ENCODE results near the gene KCNJ13.
A peak's percentile ranks its signal among the peaks of the same experiment; 100 is the strongest.

KCNJ13 gene

DNA sequence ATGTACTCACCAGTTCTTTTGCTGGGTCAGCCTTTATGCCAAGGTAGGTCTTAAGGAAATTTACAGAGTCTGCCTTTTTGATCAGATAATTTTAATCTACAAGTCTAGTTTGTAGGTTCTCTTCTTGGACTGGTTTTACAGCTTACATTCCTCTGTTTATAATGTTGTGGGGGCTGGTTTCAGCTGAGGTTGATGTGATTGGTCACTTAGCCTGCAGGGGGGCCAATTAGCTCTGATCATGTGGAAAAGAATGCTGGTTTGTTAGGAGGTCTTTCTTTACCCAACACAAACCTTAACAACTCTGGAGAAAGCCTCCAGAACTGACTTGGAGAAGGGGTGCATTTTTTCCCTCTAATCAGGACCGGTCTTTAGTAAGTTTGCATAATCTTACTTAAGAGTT is at the start of gene KCNJ13:
Gene KCNJ13 (minus strand): TSS at position 131 of the 400 bp plus-strand sequence. CDS start 5,203 bp downstream, outside the sequence.
- Histone ChIP-seq H3K36me3 (ENCODE audit: control insufficient read depth in 1 of 2, insufficient read depth in 2 of 2, low read length in 2 of 2) (peaks cover 3 to 4% of the 10 kb centered on the region in 2 donors), H3K27me3 (ENCODE audit: control insufficient read depth in 1 of 2, insufficient read depth in 2 of 2, low read length in 2 of 2) (no peaks in the 10 kb centered on the region), H3K4me3 (ENCODE audit: low read depth in 1 of 2, low read length in 2 of 2) (peak within 1 kb of the TSS in 1 of 2 donors; percentile 17), H3K4me1 (ENCODE audit: control insufficient read depth in 1 of 2, insufficient read depth in 2 of 2, low read length in 2 of 2) (peaks cover under 1 to 41% of the 10 kb centered on the region in 2 donors), H3K27ac (ENCODE audit: low read depth, low read length) (no peak within 1 kb of the TSS), H3K9me3 (ENCODE audit: control insufficient read depth in 1 of 2, low read length in 2 of 2) (no peaks in the 10 kb centered on the region), H3K9ac (ENCODE audit: low read depth in 1 of 2, low read length in 2 of 2) (no peak within 1 kb of the TSS)

DNA sequence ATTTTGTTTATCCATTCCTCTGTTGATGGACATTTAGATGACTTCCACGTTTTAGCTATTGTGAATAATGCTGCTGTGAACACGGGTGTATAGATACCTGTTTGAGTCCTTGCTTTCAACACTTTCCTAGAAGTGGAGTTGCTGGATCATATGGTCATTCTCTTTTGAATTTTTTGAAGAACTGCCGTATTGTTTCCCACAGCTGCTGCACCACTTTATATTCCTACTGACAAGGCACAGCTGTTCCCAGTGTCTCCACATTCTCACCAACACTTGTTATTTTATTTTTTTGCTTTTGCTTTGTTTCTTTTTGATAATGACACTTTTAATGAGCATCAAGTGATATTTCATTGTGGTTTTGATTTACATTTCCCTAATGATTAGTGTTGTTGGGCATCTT is 41.4 kb upstream of the KCNJ13 start:
- Histone ChIP-seq H3K4me3 (ENCODE audit: low read depth in 1 of 2, low read length in 2 of 2) (no peak overlapping the region), H3K36me3 (ENCODE audit: control insufficient read depth in 1 of 2, insufficient read depth in 2 of 2, low read length in 2 of 2) (peaks cover 30 to 73% of the 10 kb centered on the region in 2 donors), H3K9ac (ENCODE audit: low read depth in 1 of 2, low read length in 2 of 2) (no peak overlapping the region), H3K27me3 (ENCODE audit: control insufficient read depth in 1 of 2, insufficient read depth in 2 of 2, low read length in 2 of 2) (no peaks in the 10 kb centered on the region), H3K9me3 (ENCODE audit: control insufficient read depth in 1 of 2, low read length in 2 of 2) (no peaks in the 10 kb centered on the region), H3K27ac (ENCODE audit: low read depth, low read length) (no peak overlapping the region), H3K4me1 (ENCODE audit: control insufficient read depth in 1 of 2, insufficient read depth in 2 of 2, low read length in 2 of 2) (no peaks in the 10 kb centered on the region)

DNA sequence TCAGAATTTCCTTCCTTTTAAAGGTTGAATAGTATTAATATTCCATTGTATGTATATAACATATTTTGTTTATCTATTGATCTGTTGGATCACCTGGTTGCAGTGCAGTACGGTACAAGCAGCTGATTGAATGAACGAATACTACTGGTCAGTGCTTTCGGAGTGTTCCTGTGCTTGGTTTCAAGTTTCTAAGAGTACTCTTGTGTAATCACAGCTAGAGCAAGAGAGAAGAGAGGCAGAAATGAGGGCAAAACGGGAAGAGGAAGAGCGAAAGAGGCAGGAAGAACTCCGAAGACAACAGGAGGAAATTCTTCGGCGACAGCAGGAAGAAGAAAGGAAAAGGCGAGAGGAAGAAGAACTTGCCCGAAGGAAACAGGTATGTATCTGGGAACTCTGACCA is 40.3 kb upstream of the KCNJ13 start:
- H3K27me3 ChIP-seq (ENCODE audit: control insufficient read depth in 1 of 2, insufficient read depth in 2 of 2, low read length in 2 of 2) = no peaks in the 10 kb centered on the region
- H3K4me1 ChIP-seq (ENCODE audit: control insufficient read depth in 1 of 2, insufficient read depth in 2 of 2, low read length in 2 of 2) = no peaks in the 10 kb centered on the region
- no peak overlapping the region for H3K4me3 ChIP-seq (ENCODE audit: low read depth in 1 of 2, low read length in 2 of 2)
- H3K9ac ChIP-seq (ENCODE audit: low read depth in 1 of 2, low read length in 2 of 2) = no peak overlapping the region
- peaks cover 27 to 84% of the 10 kb centered on the region in 2 donors for H3K36me3 ChIP-seq (ENCODE audit: control insufficient read depth in 1 of 2, insufficient read depth in 2 of 2, low read length in 2 of 2)
- H3K27ac ChIP-seq (ENCODE audit: low read depth, low read length) = no peak overlapping the region
- H3K9me3 ChIP-seq (ENCODE audit: control insufficient read depth in 1 of 2, low read length in 2 of 2) = no peaks in the 10 kb centered on the region

DNA sequence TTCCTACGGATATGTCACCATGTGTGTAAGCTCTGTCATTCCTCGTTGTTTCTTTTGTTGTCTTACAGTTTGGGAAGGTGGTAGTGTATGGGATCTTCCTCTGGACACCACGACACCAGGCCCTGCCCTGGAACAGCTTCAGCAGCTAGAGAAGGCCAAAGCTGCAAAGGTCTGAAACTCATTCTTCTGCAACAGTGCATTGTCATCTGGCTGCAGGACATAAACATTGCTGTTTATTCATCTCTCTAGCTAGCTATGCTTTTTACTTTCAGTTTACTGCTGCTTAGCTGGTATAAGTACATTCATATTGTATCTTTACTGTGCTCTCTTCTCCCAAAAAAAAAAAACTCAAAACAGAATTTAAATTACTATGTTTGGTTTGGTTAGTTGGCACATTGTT is 39.2 kb upstream of the KCNJ13 start:
- H3K9ac ChIP-seq (ENCODE audit: low read depth in 1 of 2, low read length in 2 of 2) = no peak overlapping the region
- no peak overlapping the region for H3K27ac ChIP-seq (ENCODE audit: low read depth, low read length)
- no peaks in the 10 kb centered on the region for H3K4me1 ChIP-seq (ENCODE audit: control insufficient read depth in 1 of 2, insufficient read depth in 2 of 2, low read length in 2 of 2)
- no peak overlapping the region for H3K4me3 ChIP-seq (ENCODE audit: low read depth in 1 of 2, low read length in 2 of 2)
- peaks cover 30 to 86% of the 10 kb centered on the region in 2 donors for H3K36me3 ChIP-seq (ENCODE audit: control insufficient read depth in 1 of 2, insufficient read depth in 2 of 2, low read length in 2 of 2)
- no peaks in the 10 kb centered on the region for H3K9me3 ChIP-seq (ENCODE audit: control insufficient read depth in 1 of 2, low read length in 2 of 2)
- no peaks in the 10 kb centered on the region for H3K27me3 ChIP-seq (ENCODE audit: control insufficient read depth in 1 of 2, insufficient read depth in 2 of 2, low read length in 2 of 2)

DNA sequence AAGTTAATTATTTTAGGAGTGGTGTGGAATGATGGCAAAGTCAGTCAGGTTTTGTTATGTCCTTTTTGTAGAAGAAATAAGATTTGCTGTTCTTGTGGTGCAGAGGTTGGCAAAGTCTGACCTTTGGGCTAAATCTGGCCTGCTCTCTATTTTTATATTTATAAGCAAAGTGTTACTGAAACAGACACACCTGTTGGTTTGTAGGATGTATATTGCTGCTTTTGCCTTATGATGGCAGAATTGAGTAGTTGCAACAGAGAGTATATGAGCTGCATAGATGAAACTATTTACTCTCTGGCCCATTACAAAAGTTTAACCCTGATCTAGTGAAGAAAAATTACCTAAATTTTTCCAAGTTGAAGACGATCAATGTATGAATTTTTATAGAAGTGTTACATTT is 34.1 kb upstream of the KCNJ13 start:
- Histone ChIP-seq H3K36me3 (ENCODE audit: control insufficient read depth in 1 of 2, insufficient read depth in 2 of 2, low read length in 2 of 2) (peaks cover 35 to 79% of the 10 kb centered on the region in 2 donors), H3K27ac (ENCODE audit: low read depth, low read length) (no peak overlapping the region), H3K27me3 (ENCODE audit: control insufficient read depth in 1 of 2, insufficient read depth in 2 of 2, low read length in 2 of 2) (no peaks in the 10 kb centered on the region), H3K4me1 (ENCODE audit: control insufficient read depth in 1 of 2, insufficient read depth in 2 of 2, low read length in 2 of 2) (no peaks in the 10 kb centered on the region), H3K9ac (ENCODE audit: low read depth in 1 of 2, low read length in 2 of 2) (no peak overlapping the region), H3K4me3 (ENCODE audit: low read depth in 1 of 2, low read length in 2 of 2) (no peak overlapping the region), H3K9me3 (ENCODE audit: control insufficient read depth in 1 of 2, low read length in 2 of 2) (no peaks in the 10 kb centered on the region)

DNA sequence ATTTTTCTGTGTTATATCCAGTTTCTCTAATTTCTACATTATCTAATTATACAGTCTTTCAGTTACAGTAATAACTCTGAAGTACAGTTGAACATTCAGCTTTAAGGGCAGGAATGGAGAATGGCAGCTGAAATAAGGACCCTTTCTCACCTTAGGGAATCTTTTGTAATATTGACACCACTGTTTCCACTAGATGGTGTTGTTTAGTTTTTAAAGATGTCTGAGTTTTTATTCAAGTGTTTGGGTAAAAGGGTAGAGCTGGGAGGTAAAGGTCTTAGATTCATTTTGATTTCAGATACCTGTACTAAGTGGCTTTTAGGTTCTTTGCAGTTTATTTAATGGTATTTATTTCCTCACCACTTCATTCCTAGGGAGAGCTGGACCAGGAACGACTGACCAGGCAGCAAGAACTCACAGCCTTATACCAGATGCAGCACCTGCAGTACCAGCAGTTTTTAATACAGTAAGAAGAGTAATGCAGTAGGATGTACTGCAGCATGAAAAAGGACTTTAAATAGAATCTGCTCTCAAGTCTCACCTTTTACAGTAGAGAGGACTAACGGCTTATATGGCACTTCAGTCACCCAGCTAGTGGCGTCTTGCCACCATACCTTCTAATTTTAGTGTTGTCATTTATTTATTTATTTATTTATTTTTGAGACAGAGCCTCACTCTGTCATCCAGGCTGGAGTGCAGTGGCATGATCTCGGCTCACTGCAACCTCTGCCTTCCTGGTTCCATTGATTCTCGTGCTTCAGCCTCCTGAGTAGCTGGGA is 33.2 kb upstream of the KCNJ13 start:
- Histone ChIP-seq H3K27ac (ENCODE audit: low read depth, low read length) (no peak overlapping the region), H3K4me1 (ENCODE audit: control insufficient read depth in 1 of 2, insufficient read depth in 2 of 2, low read length in 2 of 2) (no peaks in the 10 kb centered on the region), H3K27me3 (ENCODE audit: control insufficient read depth in 1 of 2, insufficient read depth in 2 of 2, low read length in 2 of 2) (no peaks in the 10 kb centered on the region), H3K9me3 (ENCODE audit: control insufficient read depth in 1 of 2, low read length in 2 of 2) (no peaks in the 10 kb centered on the region), H3K36me3 (ENCODE audit: control insufficient read depth in 1 of 2, insufficient read depth in 2 of 2, low read length in 2 of 2) (peaks cover 30 to 71% of the 10 kb centered on the region in 2 donors), H3K9ac (ENCODE audit: low read depth in 1 of 2, low read length in 2 of 2) (no peak overlapping the region), H3K4me3 (ENCODE audit: low read depth in 1 of 2, low read length in 2 of 2) (no peak overlapping the region)

DNA sequence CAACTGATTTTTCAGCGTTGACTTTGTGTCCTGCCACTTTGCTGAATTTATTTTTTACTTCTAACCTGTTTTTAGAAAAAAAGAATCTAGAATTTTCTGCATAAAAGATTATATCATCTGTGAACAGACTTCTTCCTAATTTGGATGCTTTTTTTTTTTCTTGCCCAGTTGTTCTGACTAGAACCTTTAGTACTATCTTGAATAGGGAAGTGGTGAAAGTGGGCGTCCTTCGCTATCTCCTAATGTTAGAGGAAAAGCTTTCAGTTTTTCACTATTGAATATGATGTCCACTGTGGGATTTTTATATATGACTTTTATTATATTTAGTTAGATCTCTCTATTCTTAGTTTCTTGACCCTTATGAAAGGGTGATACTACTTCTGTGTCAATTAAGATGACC is 25.7 kb upstream of the KCNJ13 start:
- Histone ChIP-seq H3K36me3 (ENCODE audit: control insufficient read depth in 1 of 2, insufficient read depth in 2 of 2, low read length in 2 of 2) (peaks cover 19 to 27% of the 10 kb centered on the region in 2 donors), H3K27me3 (ENCODE audit: control insufficient read depth in 1 of 2, insufficient read depth in 2 of 2, low read length in 2 of 2) (no peaks in the 10 kb centered on the region), H3K9ac (ENCODE audit: low read depth in 1 of 2, low read length in 2 of 2) (no peak overlapping the region), H3K9me3 (ENCODE audit: control insufficient read depth in 1 of 2, low read length in 2 of 2) (peaks cover 4 to 7% of the 10 kb centered on the region in 2 donors), H3K27ac (ENCODE audit: low read depth, low read length) (no peak overlapping the region), H3K4me1 (ENCODE audit: control insufficient read depth in 1 of 2, insufficient read depth in 2 of 2, low read length in 2 of 2) (peaks cover 2 to 4% of the 10 kb centered on the region in 2 donors), H3K4me3 (ENCODE audit: low read depth in 1 of 2, low read length in 2 of 2) (no peak overlapping the region)

DNA sequence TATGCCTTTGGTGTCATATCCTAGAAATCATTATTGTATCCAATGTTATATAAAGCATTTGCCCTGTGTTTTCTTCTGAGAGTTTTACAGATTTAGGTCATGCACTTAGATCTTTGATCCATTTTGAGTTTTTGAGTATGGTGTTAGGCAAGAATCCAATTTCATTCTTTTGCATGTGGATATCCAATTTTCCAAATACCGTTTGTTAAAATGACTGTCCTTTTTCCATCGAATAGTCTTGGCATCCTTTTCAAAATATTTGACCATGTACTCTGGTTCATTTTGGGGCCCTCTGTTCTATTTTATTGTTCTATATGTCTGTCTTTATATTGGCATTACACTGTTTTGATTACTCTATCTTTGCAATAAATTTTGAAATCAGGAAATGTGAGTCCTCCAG is 23.8 kb upstream of the KCNJ13 start:
- Histone ChIP-seq H3K4me3 (ENCODE audit: low read depth in 1 of 2, low read length in 2 of 2) (no peak overlapping the region), H3K27ac (ENCODE audit: low read depth, low read length) (no peak overlapping the region), H3K9ac (ENCODE audit: low read depth in 1 of 2, low read length in 2 of 2) (no peak overlapping the region), H3K9me3 (ENCODE audit: control insufficient read depth in 1 of 2, low read length in 2 of 2) (peaks cover 4 to 7% of the 10 kb centered on the region in 2 donors), H3K4me1 (ENCODE audit: control insufficient read depth in 1 of 2, insufficient read depth in 2 of 2, low read length in 2 of 2) (peaks cover 4 to 6% of the 10 kb centered on the region in 2 donors), H3K36me3 (ENCODE audit: control insufficient read depth in 1 of 2, insufficient read depth in 2 of 2, low read length in 2 of 2) (peaks cover 21 to 37% of the 10 kb centered on the region in 2 donors), H3K27me3 (ENCODE audit: control insufficient read depth in 1 of 2, insufficient read depth in 2 of 2, low read length in 2 of 2) (no peaks in the 10 kb centered on the region)

DNA sequence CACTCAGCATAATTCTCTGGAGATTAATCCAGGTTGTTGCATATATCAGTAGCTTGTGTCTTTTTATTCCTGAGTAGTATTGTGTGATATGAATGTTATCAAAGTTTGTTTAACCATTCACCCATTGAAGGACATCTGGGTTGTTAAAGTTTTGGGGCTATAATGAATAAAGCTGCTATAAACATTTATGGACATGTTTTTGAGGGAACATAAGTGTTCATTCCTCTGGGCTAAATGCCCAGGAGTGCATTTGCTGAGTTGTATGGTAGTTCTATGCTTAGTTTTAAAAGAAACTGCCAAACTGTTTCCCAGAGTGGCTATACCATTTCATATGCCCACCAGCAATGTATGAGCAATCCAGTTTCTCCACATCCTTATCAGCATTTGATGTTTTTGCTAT is 21.8 kb upstream of the KCNJ13 start:
- no peaks in the 10 kb centered on the region for H3K27me3 ChIP-seq (ENCODE audit: control insufficient read depth in 1 of 2, insufficient read depth in 2 of 2, low read length in 2 of 2)
- peaks cover 21 to 56% of the 10 kb centered on the region in 2 donors for H3K36me3 ChIP-seq (ENCODE audit: control insufficient read depth in 1 of 2, insufficient read depth in 2 of 2, low read length in 2 of 2)
- H3K9me3 ChIP-seq (ENCODE audit: control insufficient read depth in 1 of 2, low read length in 2 of 2) = peaks cover 4 to 7% of the 10 kb centered on the region in 2 donors
- H3K4me1 ChIP-seq (ENCODE audit: control insufficient read depth in 1 of 2, insufficient read depth in 2 of 2, low read length in 2 of 2) = peaks cover 4 to 6% of the 10 kb centered on the region in 2 donors
- H3K9ac ChIP-seq (ENCODE audit: low read depth in 1 of 2, low read length in 2 of 2) = no peak overlapping the region
- no peak overlapping the region for H3K27ac ChIP-seq (ENCODE audit: low read depth, low read length)
- H3K4me3 ChIP-seq (ENCODE audit: low read depth in 1 of 2, low read length in 2 of 2) = no peak overlapping the region

DNA sequence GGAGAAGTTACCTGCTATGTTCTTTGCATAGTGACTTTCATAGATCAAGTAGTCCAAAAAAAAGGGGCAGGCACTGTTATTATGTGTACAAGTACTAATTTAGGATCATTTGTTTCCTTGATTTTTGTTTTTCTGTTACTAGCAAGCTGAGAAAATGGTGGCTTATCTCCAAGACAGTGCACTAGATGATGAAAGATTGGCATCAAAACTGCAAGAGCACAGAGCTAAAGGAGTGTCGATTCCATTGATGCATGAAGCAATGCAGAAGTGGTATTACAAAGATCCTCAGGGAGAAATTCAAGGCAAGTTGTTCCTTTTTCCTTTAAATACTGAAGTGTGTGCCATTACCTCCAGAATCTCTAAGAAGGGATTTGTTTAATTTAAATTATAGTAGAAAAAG is 19.6 kb upstream of the KCNJ13 start:
- H3K27ac ChIP-seq (ENCODE audit: low read depth, low read length) = no peak overlapping the region
- H3K9ac ChIP-seq (ENCODE audit: low read depth in 1 of 2, low read length in 2 of 2) = no peak overlapping the region
- H3K27me3 ChIP-seq (ENCODE audit: control insufficient read depth in 1 of 2, insufficient read depth in 2 of 2, low read length in 2 of 2) = no peaks in the 10 kb centered on the region
- H3K36me3 ChIP-seq (ENCODE audit: control insufficient read depth in 1 of 2, insufficient read depth in 2 of 2, low read length in 2 of 2) = peaks cover 26 to 73% of the 10 kb centered on the region in 2 donors
- H3K4me1 ChIP-seq (ENCODE audit: control insufficient read depth in 1 of 2, insufficient read depth in 2 of 2, low read length in 2 of 2) = peaks cover 4 to 6% of the 10 kb centered on the region in 2 donors
- H3K9me3 ChIP-seq (ENCODE audit: control insufficient read depth in 1 of 2, low read length in 2 of 2) = no peaks in the 10 kb centered on the region
- H3K4me3 ChIP-seq (ENCODE audit: low read depth in 1 of 2, low read length in 2 of 2) = no peak overlapping the region

Measured in duodenal mucosa (tissue), 2 donors.